GM20000 (cell line): ENCODE results near the gene CIC.

Experiments used
- DNase-seq: peaks from one replicate; pipeline ENCODE4 v3.0.0; 2012; ENCODE audit warnings: low spot score
- TF ChIP-seq, protein P1 (sequence below): IDR thresholded peaks from 2 replicates; pipeline ENCODE4 v1.5.1; 2012; ENCODE audit warnings: mild to moderate bottlenecking, control low read depth; ENCODE audit errors: extremely low read depth, missing control alignments

The CIC gene

GRCh38 chr19:42281146-42281826 is 12.2 kb downstream of the CIC start:
- TF ChIP-seq, protein P1, sequence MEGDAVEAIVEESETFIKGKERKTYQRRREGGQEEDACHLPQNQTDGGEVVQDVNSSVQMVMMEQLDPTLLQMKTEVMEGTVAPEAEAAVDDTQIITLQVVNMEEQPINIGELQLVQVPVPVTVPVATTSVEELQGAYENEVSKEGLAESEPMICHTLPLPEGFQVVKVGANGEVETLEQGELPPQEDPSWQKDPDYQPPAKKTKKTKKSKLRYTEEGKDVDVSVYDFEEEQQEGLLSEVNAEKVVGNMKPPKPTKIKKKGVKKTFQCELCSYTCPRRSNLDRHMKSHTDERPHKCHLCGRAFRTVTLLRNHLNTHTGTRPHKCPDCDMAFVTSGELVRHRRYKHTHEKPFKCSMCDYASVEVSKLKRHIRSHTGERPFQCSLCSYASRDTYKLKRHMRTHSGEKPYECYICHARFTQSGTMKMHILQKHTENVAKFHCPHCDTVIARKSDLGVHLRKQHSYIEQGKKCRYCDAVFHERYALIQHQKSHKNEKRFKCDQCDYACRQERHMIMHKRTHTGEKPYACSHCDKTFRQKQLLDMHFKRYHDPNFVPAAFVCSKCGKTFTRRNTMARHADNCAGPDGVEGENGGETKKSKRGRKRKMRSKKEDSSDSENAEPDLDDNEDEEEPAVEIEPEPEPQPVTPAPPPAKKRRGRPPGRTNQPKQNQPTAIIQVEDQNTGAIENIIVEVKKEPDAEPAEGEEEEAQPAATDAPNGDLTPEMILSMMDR: no peak
- no peak for DNase-seq

GRCh38 chr19:42281827-42282762 is 13.0 kb downstream of the CIC start:
- TF ChIP-seq, protein P1: no peak
- no peak for DNase-seq

DNA sequence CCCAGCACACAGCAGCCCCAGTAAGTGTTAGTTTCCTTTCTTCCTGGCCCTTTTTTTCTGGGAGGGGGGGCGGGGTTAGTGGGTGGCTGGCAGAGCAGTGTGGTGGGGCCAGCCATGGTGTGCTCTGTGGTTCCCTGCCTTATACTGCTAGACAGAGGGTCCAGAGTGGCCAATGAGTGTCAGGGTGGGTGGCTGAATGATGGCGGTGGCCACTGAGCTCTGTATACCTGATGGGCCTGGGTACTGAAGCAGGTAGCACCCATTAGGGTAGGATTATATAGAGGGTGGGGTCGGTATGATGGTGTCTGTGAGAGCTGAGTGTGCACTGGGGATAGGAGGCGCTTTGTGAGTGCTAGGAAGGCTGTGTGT is 13.8 kb downstream of the CIC start:
- TF ChIP-seq, protein P1: no peak

DNA sequence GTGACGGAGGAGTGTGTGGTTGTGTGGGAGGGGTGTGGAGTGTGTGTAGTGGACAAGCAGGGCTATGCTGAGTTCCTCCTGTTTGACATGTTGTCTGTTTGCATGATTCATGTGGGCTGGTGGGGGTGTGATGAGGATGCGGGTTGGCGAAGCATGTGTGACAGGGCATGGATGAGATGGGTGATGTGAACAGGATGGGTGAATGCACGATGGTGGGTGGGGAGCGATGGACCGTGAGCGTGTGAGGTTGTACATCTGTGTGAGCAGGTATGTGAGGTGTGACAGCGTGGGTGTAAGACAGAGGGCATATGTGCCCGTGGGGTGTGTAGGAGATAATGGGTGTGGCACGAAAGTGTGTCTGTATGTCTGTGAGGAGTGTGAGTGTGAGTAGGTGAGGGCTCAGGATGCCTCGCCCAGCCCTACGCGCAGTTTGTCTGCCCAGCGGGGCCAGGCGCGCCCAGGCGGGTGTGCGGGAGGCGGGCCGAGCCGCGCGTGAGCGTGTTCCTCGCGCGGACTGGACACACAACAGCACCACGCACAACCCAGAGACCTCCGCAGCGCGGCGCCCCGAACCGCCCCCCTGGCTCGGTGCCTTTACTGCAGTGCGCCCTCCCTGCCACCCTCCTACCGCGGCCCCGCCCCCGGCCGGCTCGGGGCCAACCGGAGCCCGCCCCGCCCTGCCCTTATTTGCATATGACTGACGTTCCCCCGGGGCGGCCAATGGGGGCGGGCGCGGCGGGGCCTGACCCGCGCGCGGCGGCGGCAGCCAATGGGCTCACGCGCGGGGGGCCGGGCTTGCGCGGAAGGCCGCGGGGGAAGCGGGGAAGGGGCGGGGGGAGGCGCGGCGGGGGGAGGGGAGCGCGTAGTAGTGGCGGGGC is 14.4 kb downstream of the CIC start:
- DNase-seq: peak; percentile 99
- TF ChIP-seq, protein P1: no peak

More for the DNA sequence above, 13.8 kb downstream of the CIC start:
- no peak for DNase-seq

GRCh38 chr19:42284066-42284501 is 15.0 kb downstream of the CIC start:
- peak; percentile 98 for DNase-seq
- TF ChIP-seq, protein P1: no peak

DNA sequence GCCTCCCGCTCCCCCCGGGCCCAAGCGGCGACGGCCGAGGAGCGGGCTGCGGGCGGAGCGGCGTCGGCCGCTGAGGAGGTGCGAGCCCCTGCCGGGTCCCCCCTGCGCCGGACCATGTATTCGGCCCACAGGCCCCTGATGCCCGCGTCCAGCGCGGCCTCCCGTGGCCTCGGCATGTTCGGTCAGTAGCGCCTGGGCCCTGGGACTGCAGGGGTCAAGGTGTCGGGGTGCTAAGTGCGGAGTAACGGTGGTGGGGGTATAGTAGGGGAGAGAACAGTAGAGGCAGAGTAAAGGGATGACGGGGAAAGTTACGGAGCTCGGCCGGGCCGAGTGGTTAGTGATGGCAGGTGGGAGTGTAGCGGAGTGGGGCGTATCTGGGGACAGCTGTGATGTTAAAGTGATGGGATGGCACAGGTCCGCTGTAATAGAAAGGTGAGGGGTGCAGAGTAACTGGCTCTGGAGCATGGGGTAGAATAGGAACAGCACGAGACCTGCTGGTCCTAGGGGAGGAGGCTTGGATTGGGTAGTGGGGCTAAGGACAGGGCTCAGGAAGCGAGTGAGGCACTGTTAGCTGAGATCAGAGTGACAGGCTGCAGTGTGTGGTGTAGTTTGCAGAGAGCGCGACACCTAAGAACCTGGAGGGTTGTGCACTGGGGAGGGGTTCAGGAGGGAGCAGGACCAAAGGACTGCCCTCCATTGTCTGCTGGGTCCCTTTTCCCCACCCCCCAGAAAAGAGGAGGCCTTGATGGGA is 15.7 kb downstream of the CIC start:
- no peak for DNase-seq
- TF ChIP-seq, protein P1: no peak
